GM18861 (cell line): ENCODE results near the gene GIMD1.
A peak's percentile ranks its signal among the peaks of the same experiment; 100 is the strongest.
"Not testable (repeated sequence)": the region's sequence is repeated elsewhere in the genome, so short reads cannot be mapped to it uniquely, and the experiment has no call there.

Experiments
- ATAC-seq: cut with Tn5 transposase; IDR thresholded peaks from one replicate; pipeline ENCODE4 v1.9.1; 2021; ENCODE audit not compliant: unreplicated experiment

The GIMD1 gene

GRCh38 chr4:106353786-106354185 lies 14.8 kb downstream of the GIMD1 start:
- ATAC-seq: no peak

GRCh38 chr4:106351016-106351415 lies 17.6 kb downstream of the GIMD1 start:
- ATAC-seq: no peak

DNA sequence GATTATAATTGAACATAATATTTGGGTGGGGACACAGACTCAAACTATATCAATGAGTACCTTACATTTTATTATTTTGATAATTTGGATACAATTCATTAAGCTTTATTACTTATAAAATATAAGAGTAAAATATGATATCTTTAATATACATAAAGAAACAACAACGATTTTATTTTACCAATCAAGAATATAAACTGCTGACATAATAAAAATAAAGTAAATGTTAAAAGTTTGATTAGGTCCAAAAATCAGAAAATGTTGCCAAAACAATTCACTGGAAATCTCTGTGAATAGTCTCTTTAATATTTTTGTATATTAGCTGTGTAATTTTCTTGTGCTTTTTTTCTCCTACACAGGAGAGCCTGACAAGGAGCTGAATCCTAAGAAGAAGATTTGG lies 21.4 kb downstream of the GIMD1 start:
- no peak for ATAC-seq

DNA sequence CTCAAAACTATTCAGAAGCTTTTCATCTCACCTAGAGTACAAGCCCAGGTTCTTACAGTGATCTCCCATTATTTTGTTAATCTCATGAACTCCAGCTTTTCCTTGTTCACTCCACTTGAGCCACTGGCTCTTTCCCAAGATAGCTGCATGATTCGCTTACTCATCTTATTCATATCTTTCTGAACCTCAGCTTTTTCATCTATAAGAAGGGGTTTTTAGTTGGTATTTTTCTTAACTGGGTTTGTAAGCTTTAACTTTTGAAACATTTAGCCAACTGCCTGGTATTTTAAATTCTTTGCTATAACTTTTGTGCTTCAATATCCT lies 24.0 kb downstream of the GIMD1 start:
- ATAC-seq: no peak

DNA sequence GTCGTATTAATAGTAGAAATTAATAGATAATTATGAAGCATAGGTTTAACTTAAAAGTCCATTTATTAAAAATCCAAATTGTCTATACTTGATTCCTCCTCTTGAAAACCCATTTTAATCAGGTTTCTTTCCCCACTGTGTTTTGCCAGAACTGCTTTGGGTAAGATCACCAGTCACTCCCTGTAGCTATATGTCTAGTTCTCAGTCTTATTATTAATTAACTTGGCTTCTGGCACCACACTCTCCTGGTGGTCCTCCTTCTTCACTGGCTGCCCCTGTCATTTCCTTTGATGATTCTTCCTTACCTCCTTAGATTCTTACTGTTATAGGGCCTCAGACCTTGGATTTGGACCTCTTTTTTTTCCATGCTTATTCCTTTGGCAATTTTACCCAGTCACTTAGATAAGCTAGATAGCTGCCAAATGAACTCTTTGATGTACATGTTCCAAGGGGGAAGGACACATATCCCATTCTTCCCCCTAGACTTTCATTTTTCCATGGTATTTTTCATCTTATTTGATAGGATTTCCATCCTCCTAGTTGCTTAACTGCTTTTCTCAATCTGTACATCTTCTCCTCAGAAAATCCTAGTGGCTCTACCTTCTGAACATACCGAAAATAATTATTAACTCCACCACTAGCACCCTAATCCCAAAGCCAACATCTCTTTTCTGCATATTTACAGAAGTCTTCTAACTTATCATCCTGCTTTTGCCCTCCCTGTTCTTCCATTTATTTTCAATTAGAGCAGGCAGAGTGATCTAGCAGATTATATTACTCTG lies 24.5 kb downstream of the GIMD1 start:
- no peak for ATAC-seq

- no peak for ATAC-seq
These were observed 27.8 kb downstream of the GIMD1 start for GRCh38 chr4:106340774-106341173.

GRCh38 chr4:106339431-106339830 lies 29.1 kb downstream of the GIMD1 start:
- no peak for ATAC-seq

GRCh38 chr4:106338671-106339070 lies 29.9 kb downstream of the GIMD1 start:
- no peak for ATAC-seq

DNA sequence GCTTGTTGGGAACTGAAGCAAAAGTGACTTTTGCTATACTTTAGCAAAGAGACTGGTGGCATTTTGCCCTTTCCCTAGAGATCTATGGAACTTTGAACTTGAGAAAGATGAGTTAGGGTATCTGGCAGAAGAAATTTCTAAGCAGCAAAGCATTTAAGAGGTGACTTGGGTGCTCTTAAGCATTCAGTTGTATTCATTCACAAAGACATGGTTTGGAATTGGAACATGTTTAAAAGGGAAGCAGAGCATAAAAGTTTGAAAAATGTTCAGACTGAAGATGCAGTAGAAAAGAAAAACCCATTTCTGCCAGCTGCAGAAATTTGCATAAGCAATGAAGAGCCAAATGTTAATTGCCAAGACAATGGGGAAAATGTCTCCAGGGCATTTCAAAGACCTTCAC lies 30.7 kb downstream of the GIMD1 start:
- no peak for ATAC-seq

DNA sequence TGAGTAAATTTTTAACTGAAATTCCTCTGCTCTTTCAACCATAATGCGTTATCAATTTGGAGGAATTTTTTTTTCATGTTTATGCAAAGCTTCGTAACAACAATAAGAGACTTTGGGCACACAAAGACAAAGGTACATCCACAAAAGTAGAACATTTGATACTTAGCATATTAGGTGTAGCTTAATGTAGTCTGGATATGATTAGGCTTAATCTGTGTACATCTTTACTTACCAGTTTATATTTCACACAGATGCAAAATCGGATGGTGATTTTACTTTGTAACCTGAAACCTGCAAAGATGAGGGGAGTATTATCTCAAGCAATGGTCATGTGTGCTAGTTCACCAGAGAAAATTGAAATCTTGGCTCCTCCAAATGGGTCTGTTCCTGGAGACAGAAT lies 32.0 kb downstream of the GIMD1 start:
- no peak for ATAC-seq

DNA sequence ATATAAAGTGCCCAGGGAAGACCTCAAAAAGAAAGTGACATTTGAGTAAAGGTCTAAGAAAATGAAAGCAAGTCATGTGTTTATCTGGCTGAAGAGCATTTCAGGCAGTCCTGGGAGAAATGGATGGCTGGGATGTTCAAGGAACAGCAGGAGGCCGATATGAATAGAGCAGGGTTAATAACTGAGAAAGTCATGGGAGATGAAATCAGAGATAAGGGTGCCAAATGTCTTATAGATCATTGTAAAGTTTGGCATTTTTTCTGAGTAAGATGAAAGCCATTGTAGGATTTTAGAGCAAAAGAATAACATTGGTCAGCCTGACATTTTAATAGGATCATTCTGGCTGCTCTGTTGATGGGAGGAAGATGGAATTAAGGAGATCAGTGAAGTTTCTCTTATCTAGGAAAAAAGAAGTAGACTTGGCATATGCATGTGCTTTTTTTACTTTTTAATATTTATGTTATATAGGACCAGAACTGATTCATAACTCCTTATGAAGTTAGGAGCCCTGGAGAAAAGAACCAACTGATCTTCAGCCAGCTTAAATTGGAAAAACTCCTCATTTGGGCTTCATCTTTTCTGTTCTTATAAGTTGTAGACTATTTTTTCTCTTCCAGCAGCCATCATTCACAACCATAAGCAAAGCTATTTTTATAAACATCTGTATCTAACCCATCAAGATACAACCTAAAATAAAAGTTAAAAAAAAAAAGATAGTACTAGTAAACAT lies 33.7 kb downstream of the GIMD1 start:
- no peak for ATAC-seq

GRCh38 chr4:106333186-106333585 lies 35.4 kb downstream of the GIMD1 start:
- no peak for ATAC-seq

DNA sequence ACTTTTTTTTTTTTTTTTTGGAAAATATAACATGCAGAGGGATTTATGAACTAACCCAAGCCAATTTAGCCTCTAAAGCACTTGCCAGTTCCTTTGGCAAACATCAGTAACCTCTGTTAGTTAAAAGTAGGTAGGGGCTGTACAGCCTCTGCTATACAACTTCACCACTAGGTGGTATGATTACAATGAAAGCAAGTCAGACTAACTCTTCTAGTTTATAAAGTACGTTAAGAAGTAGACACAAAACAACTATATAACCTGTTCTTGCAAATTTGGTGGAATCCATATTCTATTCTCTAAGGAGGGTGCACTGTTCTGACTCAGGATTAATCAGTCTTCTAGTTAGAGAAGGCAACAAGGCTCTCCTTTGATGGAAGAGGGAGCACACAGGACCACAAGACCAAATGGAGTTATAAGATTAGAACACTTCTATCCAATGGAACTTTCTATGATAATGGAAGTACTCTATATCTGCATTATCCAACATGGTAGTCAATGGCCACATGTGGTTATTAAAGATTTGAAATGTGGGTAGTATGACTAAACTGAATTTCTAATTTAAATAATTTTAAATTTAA lies 39.4 kb downstream of the GIMD1 start:
- peak; percentile 91 for ATAC-seq

DNA sequence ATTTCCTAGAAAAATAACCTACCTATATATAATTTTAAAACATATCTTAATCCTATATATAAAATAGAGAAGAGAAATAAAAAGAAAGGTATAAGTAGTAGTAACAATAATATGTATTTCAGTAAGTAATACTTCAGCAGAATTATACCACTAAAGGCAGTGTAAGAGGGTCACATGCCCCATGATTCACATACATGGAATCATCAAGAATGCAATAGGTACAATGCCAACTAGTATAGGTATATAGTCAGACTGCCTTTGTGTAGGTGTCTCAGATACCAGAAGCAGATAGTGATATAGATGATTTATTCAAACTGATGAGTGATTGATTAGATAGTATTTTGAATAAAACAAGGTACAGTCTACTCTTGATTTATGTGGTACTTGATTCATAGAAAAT lies 42.8 kb downstream of the GIMD1 start:
- ATAC-seq: no peak

- ATAC-seq: no peak
These were observed 45.5 kb downstream of the GIMD1 start for GRCh38 chr4:106323119-106323518.

GRCh38 chr4:106321814-106322213 lies 46.8 kb downstream of the GIMD1 start:
- not testable (repeated sequence) for ATAC-seq

GRCh38 chr4:106321168-106321567 lies 47.4 kb downstream of the GIMD1 start:
- ATAC-seq: not testable (repeated sequence)

- no peak for ATAC-seq
These were observed 48.3 kb downstream of the GIMD1 start for GRCh38 chr4:106320235-106320634.

DNA sequence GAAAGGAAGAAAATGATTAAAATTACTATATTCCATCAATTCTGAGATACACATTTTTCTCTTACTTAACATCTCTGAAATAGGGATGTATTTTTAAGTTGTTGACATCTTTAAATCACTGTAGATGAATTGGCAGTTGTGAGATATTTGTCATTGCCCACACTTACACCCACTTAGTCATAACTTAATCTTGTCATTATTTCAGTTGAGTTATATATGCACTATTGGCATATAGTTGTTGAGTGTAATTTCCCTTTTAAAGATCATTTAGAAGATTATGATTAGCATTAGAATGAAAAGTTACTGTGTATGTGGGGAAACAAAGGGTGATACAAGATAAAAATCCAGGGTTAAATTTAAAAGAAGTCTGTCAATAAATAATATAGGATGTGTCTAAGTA lies 50.1 kb downstream of the GIMD1 start:
- no peak for ATAC-seq

GRCh38 chr4:106317815-106318214 lies 50.8 kb downstream of the GIMD1 start:
- no peak for ATAC-seq

DNA sequence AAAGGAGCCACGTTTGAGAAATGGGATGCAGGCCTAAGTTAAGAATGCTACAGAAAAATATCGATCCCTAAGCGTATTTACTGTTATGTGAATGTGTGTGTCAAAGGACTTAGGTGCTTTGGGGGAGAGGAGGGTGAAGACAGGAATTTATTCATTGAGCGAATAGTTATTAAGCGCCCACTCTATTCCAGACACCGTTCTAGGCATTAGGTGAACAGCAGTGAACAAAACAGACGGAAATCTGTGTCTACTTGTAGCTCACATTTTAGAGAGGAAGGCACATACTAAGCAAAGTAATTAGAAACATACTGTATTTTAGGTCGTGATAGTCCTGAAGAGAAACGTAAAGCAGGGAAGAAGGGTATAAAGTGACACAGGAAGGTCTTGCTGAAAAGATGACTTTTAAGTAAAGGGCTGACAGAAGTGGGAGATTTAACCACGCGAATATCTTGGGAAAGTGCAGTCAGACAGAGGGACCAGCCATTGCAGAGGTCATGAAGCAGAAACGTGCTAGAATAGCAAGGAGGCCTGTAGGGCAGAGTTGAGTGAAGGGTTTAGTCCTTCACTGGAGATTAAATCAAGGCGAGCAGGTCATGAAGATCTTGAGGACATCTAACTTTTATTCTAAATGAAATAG lies 51.7 kb downstream of the GIMD1 start:
- no peak for ATAC-seq
